Psoas muscle (tissue), 8 donors: ENCODE measurements around the gene SMIM23. TPM values are rescaled to one million over a fixed set of nuclear protein-coding genes. Genes with fewer than 3 reads are reported as not detected.

Experiments
- ATAC-seq, 4 donors: fragments of 200-7000 bp; cut with Tn5 transposase; one replicate each; pipeline ENCODE4 v1.9.1; 2020; ENCODE audit warnings: moderate library complexity in 3 of 4, mild to moderate bottlenecking in 2 of 4
- DNase-seq, 2 donors: peaks; one replicate each; pipeline ENCODE4 v3.0.0-alpha.2; 2020
- H3K27ac ChIP-seq: fragments of 200-600 bp; one replicate; pipeline ENCODE4 v1.8.0; 2022
- H3K27me3 ChIP-seq, 3 donors: fragments of 200-600 bp in 1 of 3; one replicate each; pipeline versions ENCODE4 v1.6.1 to v1.8.0; 2013 to 2022; ENCODE audit warnings: low read length in 2 of 3, mild to moderate bottlenecking in 2 of 3, moderate library complexity in 1 of 3; ENCODE audit not compliant: insufficient read depth in 3 of 3
- H3K36me3 ChIP-seq, 2 donors: fragments of 200-600 bp in 1 of 2; one replicate each; pipeline versions ENCODE4 v1.6.1 to v1.8.0; 2013 to 2022; ENCODE audit warnings: low read depth in 1 of 2, mild to moderate bottlenecking in 1 of 2, moderate library complexity in 1 of 2; ENCODE audit not compliant: insufficient read depth in 1 of 2
- H3K4me1 ChIP-seq: fragments of 200-600 bp; one replicate; pipeline ENCODE4 v1.8.0; 2022
- H3K4me3 ChIP-seq: fragments of 200-600 bp; one replicate; pipeline ENCODE4 v1.8.0; 2022; ENCODE audit warnings: mild to moderate bottlenecking
- H3K9me3 ChIP-seq: fragments of 200-600 bp; one replicate; pipeline ENCODE4 v1.8.0; 2022
- CTCF ChIP-seq: fragments of 200-600 bp; IDR thresholded peaks from one replicate; pipeline ENCODE4 v1.8.0; 2022; ENCODE audit warnings: antibody characterized with exemption
- WGBS, 3 donors: extraction: QIAGEN DNeasy Blood & Tissue Kit; methylation state at CpG; one replicate each; pipeline versions ENCODE4 v1.1.6 to v1.1.7; 2013; 5-methylcytosine and 5-hydroxymethylcytosine counted together
- intact Hi-C, 2 donors: fragments of 100-400 bp; cut with DNase I; formaldehyde crosslinking; loops; one replicate each; pipeline versions ENCODE4 v1.11.0 to v1.14.2; 2022
- polyA plus RNA-seq, 3 donors: library from polyadenylated mRNA; stranded (reverse); fragments of 200-250 nt; gene quantifications; one replicate each; pipeline ENCODE4 v1.2.3, GENCODE V29; 2013
- total RNA-seq, 4 donors: library from RNA; stranded (reverse); fragmentation: NEBNext Ultra II Directional in 2 of 4; extraction: Animal tissue kit (Norgen Biotek cat#: 25700) in 2 of 4; gene quantifications; one replicate each; pipeline versions ENCODE4 v1.2.1 to v1.2.4, GENCODE V29; 2021 to 2023
- donor health status: healthy with polysubstance abuse.
- donor health status: DM: no; HTN: no; CAD: no; lungs with moderate emphysema.
- donor health status: Bipolar disorder and iron deficiency.
- donor health status: healthy.
- donor health status: DM: yes; HTN: yes; CAD: no.
- donor health status: DM: no; HTN: no; CAD: no.
- donor health status: DM: no; HTN: no; CAD: no.
- donor health status: DM: yes; HTN: yes; CAD: no.

Gene SMIM23
- total and polyA plus RNA-seq, 7 donors = not detected

DNA sequence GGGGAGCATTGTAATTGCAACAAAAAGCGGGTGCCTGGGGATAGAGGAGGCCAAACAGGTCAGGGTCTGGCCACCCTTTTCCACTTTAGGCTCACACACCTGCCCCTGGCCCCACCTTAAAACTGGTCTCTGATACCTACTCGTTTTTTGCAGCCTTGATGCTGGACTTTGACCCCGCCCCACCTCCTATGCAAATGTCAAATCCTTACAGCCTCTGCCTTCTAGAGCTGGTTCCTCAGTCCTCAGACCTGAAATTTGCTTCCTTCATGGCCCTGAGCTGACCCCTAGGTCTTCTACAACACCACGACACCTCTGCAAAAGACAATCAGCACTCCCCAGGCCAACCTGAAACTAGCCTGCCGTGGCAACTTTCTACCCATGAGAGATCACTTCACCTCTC is 37.7 kb downstream of the SMIM23 start:
- H3K27ac ChIP-seq = no peak overlapping the region
- H3K4me3 ChIP-seq = no peak overlapping the region
- no peaks in the 10 kb centered on the region for H3K9me3 ChIP-seq
- intact Hi-C loops = no loop called here
- H3K4me1 ChIP-seq = no peaks in the 10 kb centered on the region
- H3K27me3 ChIP-seq = peaks cover 0 to 4% (median 0%) of the 10 kb centered on the region in 3 donors
- H3K36me3 ChIP-seq = no peaks in the 10 kb centered on the region
- no peak for ATAC-seq
- WGBS, 3 donors = 67 to 75% (median 71%) methylated on average over 5 of the region's 5 CpGs
- TF ChIP-seq CTCF = no peak
- no peak for DNase-seq

DNA sequence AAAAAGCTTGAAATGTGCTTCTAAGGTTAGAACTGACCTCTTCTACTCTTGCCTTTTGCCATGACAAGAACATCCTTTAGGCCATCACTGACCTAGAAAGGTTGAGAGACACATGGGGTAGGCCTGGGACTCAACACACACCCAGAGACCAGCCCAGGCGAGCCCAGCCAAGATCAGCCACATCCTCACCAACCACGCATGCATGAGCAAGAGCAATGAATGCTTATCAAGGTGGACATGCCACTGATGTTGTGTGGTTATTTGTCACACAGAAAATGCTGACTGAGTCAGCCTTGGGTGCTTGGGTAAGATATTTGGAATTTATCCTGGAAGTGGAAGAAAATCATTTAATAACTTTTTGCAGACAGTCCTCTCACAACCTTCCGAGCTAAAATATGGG is 39.4 kb downstream of the SMIM23 start:
- no peak for TF ChIP-seq CTCF
- intact Hi-C loops = no loop called here
- 87 to 93% (median 89%) methylated on average over 3 of the region's 3 CpGs for WGBS, 3 donors
- no peak for ATAC-seq
- Histone ChIP-seq H3K4me1 (no peaks in the 10 kb centered on the region), H3K9me3 (no peaks in the 10 kb centered on the region), H3K36me3 (no peaks in the 10 kb centered on the region), H3K4me3 (no peak overlapping the region), H3K27ac (no peak overlapping the region), H3K27me3 (peaks cover 0 to 4% (median 0%) of the 10 kb centered on the region in 3 donors)
- no peak for DNase-seq

DNA sequence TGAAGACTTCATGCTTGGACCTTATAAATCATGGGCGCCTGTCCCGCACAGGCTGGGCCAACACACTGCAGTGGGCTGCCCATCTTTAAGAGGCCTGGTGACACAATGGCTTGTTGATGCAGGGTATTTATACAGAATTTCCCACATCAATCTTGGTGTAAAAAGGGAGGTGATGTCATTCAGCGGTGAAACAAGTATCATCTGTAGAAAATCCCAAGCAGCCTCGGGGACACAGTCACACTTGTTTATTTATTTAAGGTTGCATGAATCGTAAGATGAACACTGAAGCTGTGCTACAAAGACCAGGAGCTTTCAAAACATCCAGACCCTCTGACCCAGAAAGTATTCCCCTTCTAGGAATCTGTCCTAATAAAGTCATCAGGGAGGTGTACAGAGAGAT is 40.5 kb downstream of the SMIM23 start:
- ATAC-seq (no peak), DNase-seq (no peak)
- no peak for TF ChIP-seq CTCF
- intact Hi-C loops = no loop called here
- 61 to 67% (median 61%) methylated on average over 5 of the region's 5 CpGs for WGBS, 3 donors
- H3K27me3 ChIP-seq = peaks cover 0 to 4% (median 0%) of the 10 kb centered on the region in 3 donors
- H3K4me3 ChIP-seq = no peak overlapping the region
- no peaks in the 10 kb centered on the region for H3K4me1 ChIP-seq
- H3K36me3 ChIP-seq = no peaks in the 10 kb centered on the region
- no peak overlapping the region for H3K27ac ChIP-seq
- H3K9me3 ChIP-seq = no peaks in the 10 kb centered on the region

GRCh38 chr5:171827162-171827561 is 41.5 kb downstream of the SMIM23 start:
- intact Hi-C loops = no loop called here
- no peak for TF ChIP-seq CTCF

GRCh38 chr5:171830686-171831085 is 45.1 kb downstream of the SMIM23 start:
- no peaks in the 10 kb centered on the region for H3K27me3 ChIP-seq
- ATAC-seq (no peak), DNase-seq (no peak)
- TF ChIP-seq CTCF = no peak
- WGBS, 3 donors = 84 to 97% (median 95%) methylated on average over 1 of the region's 1 CpG
- no peak overlapping the region for H3K4me3 ChIP-seq
- no peaks in the 10 kb centered on the region for H3K4me1 ChIP-seq
- no peak overlapping the region for H3K27ac ChIP-seq
- H3K9me3 ChIP-seq = no peaks in the 10 kb centered on the region
- intact Hi-C loops = no loop called here
- no peaks in the 10 kb centered on the region for H3K36me3 ChIP-seq

More at GRCh38 chr5:171827162-171827561, 41.5 kb downstream of the SMIM23 start:
- DNase-seq = no peak
- Histone ChIP-seq H3K4me3 (no peak overlapping the region), H3K36me3 (no peaks in the 10 kb centered on the region), H3K9me3 (no peaks in the 10 kb centered on the region), H3K27ac (no peak overlapping the region), H3K27me3 (peaks cover 0 to 4% (median 0%) of the 10 kb centered on the region in 3 donors), H3K4me1 (no peaks in the 10 kb centered on the region)
- no peak for ATAC-seq
- WGBS, 3 donors = 89 to 96% (median 92%) methylated on average over 9 of the region's 9 CpGs
